ENCODE data around the gene CLBA1.
"Not testable (repeated sequence)": the region's sequence is repeated elsewhere in the genome, so short reads cannot be mapped to it uniquely, and the experiment has no call there.

CLBA1 gene

GRCh38 chr14:104947881-104948735 is 37.5 kb upstream of the CLBA1 start:
- DNase-seq = not testable (repeated sequence)

GRCh38 chr14:104948736-104949031 is 36.9 kb upstream of the CLBA1 start:
- no peak for DNase-seq

GRCh38 chr14:104949406-104949955 is 36.1 kb upstream of the CLBA1 start:
- DNase-seq = not testable (repeated sequence)

- DNase-seq = no peak
Measured at GRCh38 chr14:104950021-104950420, 35.6 kb upstream of the CLBA1 start.

GRCh38 chr14:104950701-104951100 is 34.9 kb upstream of the CLBA1 start:
- DNase-seq = not testable (repeated sequence)

- DNase-seq = not testable (repeated sequence)
Measured at GRCh38 chr14:104951863-104952657, 33.5 kb upstream of the CLBA1 start.

GRCh38 chr14:104953097-104953496 is 32.5 kb upstream of the CLBA1 start:
- no peak for DNase-seq

- DNase-seq = no peak
Measured at GRCh38 chr14:104953896-104954656, 31.5 kb upstream of the CLBA1 start.

GRCh38 chr14:104954746-104955395 is 30.7 kb upstream of the CLBA1 start:
- no peak for DNase-seq

- no peak for DNase-seq
Measured at GRCh38 chr14:104955396-104955770, 30.2 kb upstream of the CLBA1 start.

- no peak for DNase-seq
Measured at GRCh38 chr14:104956290-104956890, 29.2 kb upstream of the CLBA1 start.

GRCh38 chr14:104957146-104958113 is 28.2 kb upstream of the CLBA1 start:
- no peak for DNase-seq

GRCh38 chr14:104964546-104964945 is 21.0 kb upstream of the CLBA1 start:
- DNase-seq = no peak

GRCh38 chr14:104965561-104966231 is 19.9 kb upstream of the CLBA1 start:
- DNase-seq = no peak

- DNase-seq = no peak
Measured at GRCh38 chr14:104966261-104966865, 19.2 kb upstream of the CLBA1 start.

GRCh38 chr14:104966981-104967385 is 18.6 kb upstream of the CLBA1 start:
- DNase-seq = no peak

- no peak for DNase-seq
Measured at GRCh38 chr14:104967386-104968152, 18.0 kb upstream of the CLBA1 start.

- peak; percentile 32 for DNase-seq
Measured at GRCh38 chr14:104968153-104968527, 17.4 kb upstream of the CLBA1 start.

Data from NCI-H2171 treated with DMSO at 0.1 percent for 48 hours (cell line).